ENCODE results near the gene FTO.

The FTO gene

GRCh38 chr16:53848950-53849349 is 145.0 kb downstream of the FTO start:
- Histone ChIP-seq H3K9me3 (ENCODE audit: control insufficient read depth in 2 of 2, low read length in 2 of 2) (no peaks in the 10 kb centered on the region), H3K9ac (ENCODE audit: low read depth in 1 of 2, low read length in 2 of 2) (no peak overlapping the region), H3K4me3 (ENCODE audit: low read length in 2 of 2) (no peak overlapping the region)

GRCh38 chr16:53849585-53849984 is 145.6 kb downstream of the FTO start:
- H3K4me3 ChIP-seq (ENCODE audit: low read length in 2 of 2) = no peak overlapping the region
- no peaks in the 10 kb centered on the region for H3K36me3 ChIP-seq (ENCODE audit: control insufficient read depth in 2 of 2, insufficient read depth in 2 of 2, low read length in 2 of 2)
- no peaks in the 10 kb centered on the region for H3K4me1 ChIP-seq (ENCODE audit: control insufficient read depth in 2 of 2, insufficient read depth in 2 of 2, low read length in 2 of 2)
- H3K9me3 ChIP-seq (ENCODE audit: control insufficient read depth in 2 of 2, low read length in 2 of 2) = no peaks in the 10 kb centered on the region
- H3K9ac ChIP-seq (ENCODE audit: low read depth in 1 of 2, low read length in 2 of 2) = no peak overlapping the region
- no peak overlapping the region for H3K27ac ChIP-seq (ENCODE audit: low read depth in 2 of 2, low read length in 2 of 2)
- H3K27me3 ChIP-seq (ENCODE audit: control insufficient read depth in 2 of 2, insufficient read depth in 2 of 2, low read length in 2 of 2) = no peaks in the 10 kb centered on the region

More at GRCh38 chr16:53848950-53849349, 145.0 kb downstream of the FTO start:
- Histone ChIP-seq H3K27ac (ENCODE audit: low read depth in 2 of 2, low read length in 2 of 2) (no peak overlapping the region), H3K36me3 (ENCODE audit: control insufficient read depth in 2 of 2, insufficient read depth in 2 of 2, low read length in 2 of 2) (no peaks in the 10 kb centered on the region), H3K27me3 (ENCODE audit: control insufficient read depth in 2 of 2, insufficient read depth in 2 of 2, low read length in 2 of 2) (no peaks in the 10 kb centered on the region), H3K4me1 (ENCODE audit: control insufficient read depth in 2 of 2, insufficient read depth in 2 of 2, low read length in 2 of 2) (no peaks in the 10 kb centered on the region)

- H3K9me3 ChIP-seq (ENCODE audit: control insufficient read depth in 2 of 2, low read length in 2 of 2) = no peaks in the 10 kb centered on the region
- no peaks in the 10 kb centered on the region for H3K27me3 ChIP-seq (ENCODE audit: control insufficient read depth in 2 of 2, insufficient read depth in 2 of 2, low read length in 2 of 2)
- H3K4me3 ChIP-seq (ENCODE audit: low read length in 2 of 2) = no peak overlapping the region
- H3K27ac ChIP-seq (ENCODE audit: low read depth in 2 of 2, low read length in 2 of 2) = no peak overlapping the region
- no peaks in the 10 kb centered on the region for H3K4me1 ChIP-seq (ENCODE audit: control insufficient read depth in 2 of 2, insufficient read depth in 2 of 2, low read length in 2 of 2)
- H3K36me3 ChIP-seq (ENCODE audit: control insufficient read depth in 2 of 2, insufficient read depth in 2 of 2, low read length in 2 of 2) = no peaks in the 10 kb centered on the region
- no peak overlapping the region for H3K9ac ChIP-seq (ENCODE audit: low read depth in 1 of 2, low read length in 2 of 2)
Measured at GRCh38 chr16:53849994-53850393, 146.0 kb downstream of the FTO start.

- H3K36me3 ChIP-seq (ENCODE audit: control insufficient read depth in 2 of 2, insufficient read depth in 2 of 2, low read length in 2 of 2) = no peaks in the 10 kb centered on the region
Measured at GRCh38 chr16:53852678-53853077, 148.7 kb downstream of the FTO start.

GRCh38 chr16:53855056-53855455 is 151.1 kb downstream of the FTO start:
- Histone ChIP-seq H3K4me3 (ENCODE audit: low read length in 2 of 2) (no peak overlapping the region), H3K9me3 (ENCODE audit: control insufficient read depth in 2 of 2, low read length in 2 of 2) (no peaks in the 10 kb centered on the region), H3K9ac (ENCODE audit: low read depth in 1 of 2, low read length in 2 of 2) (no peak overlapping the region), H3K27me3 (ENCODE audit: control insufficient read depth in 2 of 2, insufficient read depth in 2 of 2, low read length in 2 of 2) (no peaks in the 10 kb centered on the region), H3K27ac (ENCODE audit: low read depth in 2 of 2, low read length in 2 of 2) (no peak overlapping the region), H3K4me1 (ENCODE audit: control insufficient read depth in 2 of 2, insufficient read depth in 2 of 2, low read length in 2 of 2) (no peaks in the 10 kb centered on the region), H3K36me3 (ENCODE audit: control insufficient read depth in 2 of 2, insufficient read depth in 2 of 2, low read length in 2 of 2) (no peaks in the 10 kb centered on the region)

More at GRCh38 chr16:53852678-53853077, 148.7 kb downstream of the FTO start:
- no peak overlapping the region for H3K4me3 ChIP-seq (ENCODE audit: low read length in 2 of 2)
- no peaks in the 10 kb centered on the region for H3K9me3 ChIP-seq (ENCODE audit: control insufficient read depth in 2 of 2, low read length in 2 of 2)
- H3K27me3 ChIP-seq (ENCODE audit: control insufficient read depth in 2 of 2, insufficient read depth in 2 of 2, low read length in 2 of 2) = no peaks in the 10 kb centered on the region
- no peak overlapping the region for H3K9ac ChIP-seq (ENCODE audit: low read depth in 1 of 2, low read length in 2 of 2)
- no peak overlapping the region for H3K27ac ChIP-seq (ENCODE audit: low read depth in 2 of 2, low read length in 2 of 2)
- H3K4me1 ChIP-seq (ENCODE audit: control insufficient read depth in 2 of 2, insufficient read depth in 2 of 2, low read length in 2 of 2) = no peaks in the 10 kb centered on the region

GRCh38 chr16:53855511-53855910 is 151.6 kb downstream of the FTO start:
- Histone ChIP-seq H3K27ac (ENCODE audit: low read depth in 2 of 2, low read length in 2 of 2) (no peak overlapping the region), H3K9me3 (ENCODE audit: control insufficient read depth in 2 of 2, low read length in 2 of 2) (no peaks in the 10 kb centered on the region), H3K9ac (ENCODE audit: low read depth in 1 of 2, low read length in 2 of 2) (no peak overlapping the region), H3K4me1 (ENCODE audit: control insufficient read depth in 2 of 2, insufficient read depth in 2 of 2, low read length in 2 of 2) (no peaks in the 10 kb centered on the region), H3K27me3 (ENCODE audit: control insufficient read depth in 2 of 2, insufficient read depth in 2 of 2, low read length in 2 of 2) (no peaks in the 10 kb centered on the region), H3K36me3 (ENCODE audit: control insufficient read depth in 2 of 2, insufficient read depth in 2 of 2, low read length in 2 of 2) (no peaks in the 10 kb centered on the region), H3K4me3 (ENCODE audit: low read length in 2 of 2) (no peak overlapping the region)

GRCh38 chr16:53859995-53860540 is 156.1 kb downstream of the FTO start:
- H3K4me3 ChIP-seq (ENCODE audit: low read length in 2 of 2) = no peak overlapping the region
- no peak overlapping the region for H3K9ac ChIP-seq (ENCODE audit: low read depth in 1 of 2, low read length in 2 of 2)
- no peak overlapping the region for H3K27ac ChIP-seq (ENCODE audit: low read depth in 2 of 2, low read length in 2 of 2)
- H3K9me3 ChIP-seq (ENCODE audit: control insufficient read depth in 2 of 2, low read length in 2 of 2) = no peaks in the 10 kb centered on the region
- no peaks in the 10 kb centered on the region for H3K4me1 ChIP-seq (ENCODE audit: control insufficient read depth in 2 of 2, insufficient read depth in 2 of 2, low read length in 2 of 2)
- H3K27me3 ChIP-seq (ENCODE audit: control insufficient read depth in 2 of 2, insufficient read depth in 2 of 2, low read length in 2 of 2) = no peaks in the 10 kb centered on the region
- no peaks in the 10 kb centered on the region for H3K36me3 ChIP-seq (ENCODE audit: control insufficient read depth in 2 of 2, insufficient read depth in 2 of 2, low read length in 2 of 2)

GRCh38 chr16:53863861-53864260 is 159.9 kb downstream of the FTO start:
- Histone ChIP-seq H3K4me3 (ENCODE audit: low read length in 2 of 2) (no peak overlapping the region), H3K4me1 (ENCODE audit: control insufficient read depth in 2 of 2, insufficient read depth in 2 of 2, low read length in 2 of 2) (no peaks in the 10 kb centered on the region), H3K9me3 (ENCODE audit: control insufficient read depth in 2 of 2, low read length in 2 of 2) (no peaks in the 10 kb centered on the region), H3K36me3 (ENCODE audit: control insufficient read depth in 2 of 2, insufficient read depth in 2 of 2, low read length in 2 of 2) (no peaks in the 10 kb centered on the region), H3K27me3 (ENCODE audit: control insufficient read depth in 2 of 2, insufficient read depth in 2 of 2, low read length in 2 of 2) (no peaks in the 10 kb centered on the region), H3K27ac (ENCODE audit: low read depth in 2 of 2, low read length in 2 of 2) (no peak overlapping the region), H3K9ac (ENCODE audit: low read depth in 1 of 2, low read length in 2 of 2) (no peak overlapping the region)

- H3K4me1 ChIP-seq (ENCODE audit: control insufficient read depth in 2 of 2, insufficient read depth in 2 of 2, low read length in 2 of 2) = no peaks in the 10 kb centered on the region
- no peak overlapping the region for H3K4me3 ChIP-seq (ENCODE audit: low read length in 2 of 2)
- no peaks in the 10 kb centered on the region for H3K9me3 ChIP-seq (ENCODE audit: control insufficient read depth in 2 of 2, low read length in 2 of 2)
- H3K27me3 ChIP-seq (ENCODE audit: control insufficient read depth in 2 of 2, insufficient read depth in 2 of 2, low read length in 2 of 2) = no peaks in the 10 kb centered on the region
- peaks cover 0 to 4% of the 10 kb centered on the region in 2 donors for H3K36me3 ChIP-seq (ENCODE audit: control insufficient read depth in 2 of 2, insufficient read depth in 2 of 2, low read length in 2 of 2)
- no peak overlapping the region for H3K27ac ChIP-seq (ENCODE audit: low read depth in 2 of 2, low read length in 2 of 2)
- H3K9ac ChIP-seq (ENCODE audit: low read depth in 1 of 2, low read length in 2 of 2) = no peak overlapping the region
Measured at GRCh38 chr16:53864819-53865493, 161.0 kb downstream of the FTO start.

GRCh38 chr16:53865494-53865863 is 161.5 kb downstream of the FTO start:
- Histone ChIP-seq H3K4me3 (ENCODE audit: low read length in 2 of 2) (no peak overlapping the region), H3K4me1 (ENCODE audit: control insufficient read depth in 2 of 2, insufficient read depth in 2 of 2, low read length in 2 of 2) (no peaks in the 10 kb centered on the region), H3K27ac (ENCODE audit: low read depth in 2 of 2, low read length in 2 of 2) (no peak overlapping the region), H3K9me3 (ENCODE audit: control insufficient read depth in 2 of 2, low read length in 2 of 2) (no peaks in the 10 kb centered on the region), H3K36me3 (ENCODE audit: control insufficient read depth in 2 of 2, insufficient read depth in 2 of 2, low read length in 2 of 2) (peaks cover 2 to 4% of the 10 kb centered on the region in 2 donors), H3K9ac (ENCODE audit: low read depth in 1 of 2, low read length in 2 of 2) (no peak overlapping the region), H3K27me3 (ENCODE audit: control insufficient read depth in 2 of 2, insufficient read depth in 2 of 2, low read length in 2 of 2) (no peaks in the 10 kb centered on the region)
